ENCODE measurements around the gene ABHD11.
"Not testable (repeated sequence)": the region's sequence is repeated elsewhere in the genome, so short reads cannot be mapped to it uniquely, and the experiment has no call there.

ABHD11 gene

DNA sequence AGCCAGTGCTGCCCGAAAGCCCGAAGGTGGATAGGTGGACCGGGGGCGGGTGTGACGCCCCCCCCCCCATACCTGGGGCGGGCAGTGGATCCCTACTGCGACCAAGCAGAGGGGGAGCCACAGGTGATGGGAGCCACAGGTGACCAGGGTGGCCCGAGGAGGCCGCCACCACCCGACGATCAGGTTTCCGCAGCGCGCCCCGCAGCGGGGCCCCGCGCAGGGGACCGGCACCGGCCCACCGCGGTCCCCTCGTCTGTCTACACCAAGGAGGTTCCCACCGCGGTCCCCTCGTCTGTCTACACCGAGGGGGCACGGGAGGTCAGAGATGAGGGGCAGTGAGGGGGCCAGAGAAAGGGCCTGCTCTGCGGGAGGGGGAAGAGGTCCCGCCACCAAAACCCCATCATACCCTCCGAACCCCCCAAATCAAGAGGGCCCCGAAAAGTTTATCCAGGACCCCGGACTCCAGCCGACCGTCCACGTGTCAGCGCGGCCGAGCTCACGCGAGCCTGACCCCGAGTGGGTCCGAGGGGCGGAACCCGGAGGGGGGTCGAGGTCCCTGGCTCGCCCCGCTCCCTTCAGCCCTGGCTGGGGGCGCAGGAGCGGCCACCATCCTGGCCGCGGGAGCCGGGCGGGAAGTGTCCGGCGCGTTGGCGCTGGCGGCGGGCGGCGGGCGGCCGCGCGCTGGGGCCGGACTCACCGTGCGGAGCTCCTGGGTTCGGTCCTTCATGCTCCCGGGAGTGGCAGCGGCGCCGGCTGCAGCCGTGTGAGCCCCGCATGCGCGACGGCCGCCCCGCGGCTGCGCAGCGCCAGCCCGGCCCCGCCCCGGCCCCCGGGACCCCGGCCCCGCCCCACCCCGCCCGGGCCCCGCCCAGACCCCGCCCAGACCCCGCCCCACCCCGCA lies 19.4 kb downstream of the ABHD11 start, which contains the start of gene STX1A:
TSS of gene STX1A (minus strand) at position 765 of the 901 bp plus-strand sequence. CDS start at position 727, 38 bp downstream.
- ATAC-seq, result peak; percentile 39 to 49

DNA sequence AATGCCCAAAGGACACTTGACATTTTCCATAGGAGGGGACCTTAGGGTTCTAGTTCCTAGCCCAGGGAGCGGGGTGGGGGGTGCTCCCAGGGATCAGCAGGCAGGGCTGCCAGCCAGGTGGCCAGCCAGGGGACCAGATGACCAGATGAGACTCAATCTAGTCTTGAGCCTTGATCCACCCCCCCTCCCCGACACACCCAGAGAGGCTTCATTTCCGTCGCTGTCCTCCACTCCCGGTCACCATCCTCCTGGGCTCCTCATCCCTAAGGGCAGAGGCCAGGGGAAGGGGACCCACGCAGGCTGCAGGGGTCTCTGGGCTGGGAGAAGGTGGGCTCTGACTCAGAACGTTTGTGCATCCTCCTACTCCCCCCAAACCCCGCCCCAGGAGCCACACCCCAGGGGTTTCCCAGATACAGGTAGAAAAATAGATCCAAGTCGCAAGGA lies 20.1 kb downstream of the ABHD11 start:
- no peak for ATAC-seq

DNA sequence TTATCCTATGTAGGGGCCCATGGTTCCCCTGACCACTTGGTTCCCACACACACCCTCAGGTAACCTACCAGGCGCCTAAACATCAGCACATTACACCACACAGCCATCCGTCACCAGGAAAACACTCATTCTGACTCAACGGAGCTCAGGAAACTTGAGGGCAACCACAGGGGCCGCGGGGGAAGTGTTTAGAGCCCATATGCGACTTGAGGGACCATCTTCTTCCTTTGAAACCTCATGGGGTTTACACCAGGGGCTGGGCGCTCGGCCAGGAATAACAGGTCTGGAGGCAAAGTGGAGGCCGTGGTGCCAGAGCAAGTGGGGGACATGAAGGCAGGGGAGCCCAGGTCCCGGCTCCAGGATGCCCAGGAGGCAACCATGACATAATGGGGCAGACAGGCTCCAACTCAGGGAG lies 20.6 kb downstream of the ABHD11 start:
- peak; percentile 71 to 74 for ATAC-seq

DNA sequence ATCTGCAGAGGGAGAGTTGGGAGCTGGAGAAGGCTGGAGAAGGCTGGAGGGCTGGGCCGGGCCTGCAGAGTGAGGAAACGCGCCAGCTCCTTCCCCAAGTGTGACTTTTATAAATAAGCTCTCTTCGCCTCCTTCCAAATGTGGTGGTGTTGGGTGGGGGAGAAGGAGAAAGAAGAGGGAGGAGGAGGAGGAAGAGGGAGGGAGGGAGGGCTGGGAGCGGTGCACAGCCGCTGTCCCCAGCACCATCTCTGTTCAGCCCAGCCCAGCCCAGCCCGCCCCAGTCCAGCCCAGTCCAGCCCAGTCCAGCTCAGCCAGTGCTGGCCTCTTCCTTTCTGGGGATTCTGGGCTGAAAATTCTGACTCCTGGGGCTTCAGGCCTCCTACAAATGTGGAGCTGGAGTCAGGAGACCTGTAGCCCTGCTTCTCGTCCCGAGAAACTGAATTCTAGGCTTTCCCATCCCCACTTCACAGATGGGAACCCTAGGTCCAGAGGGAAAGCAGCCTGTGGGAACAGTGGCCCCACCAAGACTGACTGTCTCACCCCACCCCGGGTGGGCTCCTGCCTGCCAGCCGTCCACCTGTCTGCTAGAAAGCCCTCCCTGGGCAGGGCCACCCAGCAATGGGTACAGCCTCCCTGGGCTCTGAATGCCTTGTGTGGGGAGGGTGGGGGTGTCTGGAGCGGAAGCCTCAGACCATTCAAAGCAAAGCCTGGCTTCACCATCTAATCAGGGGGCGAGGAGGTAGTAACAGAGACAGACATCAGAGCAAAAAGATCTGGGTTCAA lies 21.4 kb downstream of the ABHD11 start:
- ATAC-seq, result no peak

DNA sequence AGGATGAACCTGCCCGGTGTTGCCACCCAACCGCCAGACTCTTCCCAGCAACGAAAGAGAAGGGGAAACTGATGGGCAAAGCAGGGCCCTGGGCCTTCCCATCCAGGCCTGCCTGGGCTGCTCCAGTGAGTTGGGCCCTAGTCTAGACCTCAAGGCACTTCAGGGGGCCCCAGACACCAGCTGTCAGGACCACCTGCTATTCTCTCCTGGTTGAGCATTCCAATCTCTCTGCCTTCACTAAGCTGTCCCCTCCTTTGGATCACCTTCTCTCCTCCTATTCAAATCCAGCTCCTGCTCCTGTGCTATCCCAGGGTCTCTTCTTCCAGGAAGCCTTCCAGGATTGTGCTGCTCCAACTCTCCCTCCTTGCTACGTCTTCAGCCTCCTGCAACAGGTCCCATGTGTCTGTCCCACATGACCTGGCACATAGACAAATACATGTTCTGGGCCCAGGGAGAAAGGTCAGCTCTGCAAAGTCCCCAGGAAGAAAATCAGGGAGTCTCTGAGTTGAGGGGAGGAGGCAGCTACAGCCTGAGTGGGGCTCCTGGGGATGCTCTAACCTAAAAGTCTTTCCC lies 22.2 kb downstream of the ABHD11 start:
- no peak for ATAC-seq

DNA sequence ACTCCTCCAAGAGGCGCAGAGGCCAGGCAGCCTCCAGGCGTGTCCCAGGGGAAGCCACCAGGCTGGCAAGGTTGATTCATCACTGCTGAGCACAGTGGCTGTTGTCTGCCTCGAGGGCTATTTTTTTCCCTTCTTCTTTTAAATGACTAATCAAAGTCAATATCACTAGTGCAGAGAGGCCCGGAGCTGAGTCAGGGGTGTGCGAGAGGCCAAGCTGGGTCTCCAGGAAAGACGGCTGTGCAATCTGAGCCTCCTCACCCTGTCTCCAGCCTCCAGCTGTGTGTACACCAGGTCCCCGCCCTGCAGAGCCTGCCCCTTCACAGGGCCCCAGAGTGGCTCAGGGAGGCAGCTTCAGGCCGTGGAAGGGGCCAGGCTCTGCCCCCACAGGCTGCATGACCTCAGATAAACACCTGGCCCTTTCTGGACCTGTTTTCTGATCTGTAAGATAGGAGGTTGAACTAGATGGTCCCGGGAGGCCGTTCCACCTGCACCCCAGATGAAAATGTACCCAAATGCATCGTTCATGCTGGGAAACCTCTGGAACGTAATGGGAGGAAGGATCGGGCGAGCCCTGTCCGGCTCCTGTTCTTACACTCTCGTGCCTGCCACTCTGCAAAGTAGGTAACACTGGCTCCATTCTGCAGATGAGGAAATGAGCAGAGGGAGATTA lies 22.8 kb downstream of the ABHD11 start:
- ATAC-seq, result peak; percentile 79 to 81

DNA sequence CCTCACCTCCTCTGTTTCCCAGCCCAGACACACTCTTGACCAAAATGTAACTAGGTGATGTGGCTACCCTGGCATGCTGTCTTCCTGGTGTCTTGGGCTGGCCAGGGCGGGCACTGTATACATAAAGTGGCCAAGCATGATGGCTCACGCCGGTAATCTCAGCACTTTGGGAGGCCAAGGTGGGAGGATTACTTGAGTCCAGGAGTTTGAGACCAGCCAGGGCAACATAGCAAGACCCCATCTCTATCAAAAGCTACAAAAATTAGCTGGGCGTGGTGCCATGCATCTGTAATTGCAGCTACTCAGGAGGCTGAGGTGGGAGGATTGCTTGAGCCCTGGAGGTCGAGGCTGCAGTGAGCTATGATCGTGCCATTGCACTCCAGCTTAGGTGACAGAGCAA lies 25.3 kb downstream of the ABHD11 start:
- ATAC-seq, result not testable (repeated sequence)

DNA sequence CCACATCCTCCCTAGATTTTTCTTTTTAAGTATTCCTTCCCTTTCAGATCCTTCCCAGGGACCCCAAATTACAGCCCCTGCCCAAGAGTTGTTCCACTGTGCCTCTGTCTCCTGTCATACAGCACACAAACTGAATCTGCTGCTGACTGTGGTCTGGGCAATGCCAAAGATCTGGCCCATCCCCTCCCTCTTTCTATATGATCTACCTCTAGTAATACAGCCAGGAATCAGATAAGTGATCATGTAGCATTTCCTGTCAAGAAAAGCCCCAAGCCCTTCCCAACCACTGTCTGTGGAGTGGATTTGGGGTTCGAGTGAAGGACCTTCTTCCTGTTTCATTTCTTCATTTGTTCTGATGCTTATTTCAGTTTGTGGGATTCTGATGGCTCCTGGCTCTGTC lies 25.8 kb downstream of the ABHD11 start:
- ATAC-seq, result no peak

DNA sequence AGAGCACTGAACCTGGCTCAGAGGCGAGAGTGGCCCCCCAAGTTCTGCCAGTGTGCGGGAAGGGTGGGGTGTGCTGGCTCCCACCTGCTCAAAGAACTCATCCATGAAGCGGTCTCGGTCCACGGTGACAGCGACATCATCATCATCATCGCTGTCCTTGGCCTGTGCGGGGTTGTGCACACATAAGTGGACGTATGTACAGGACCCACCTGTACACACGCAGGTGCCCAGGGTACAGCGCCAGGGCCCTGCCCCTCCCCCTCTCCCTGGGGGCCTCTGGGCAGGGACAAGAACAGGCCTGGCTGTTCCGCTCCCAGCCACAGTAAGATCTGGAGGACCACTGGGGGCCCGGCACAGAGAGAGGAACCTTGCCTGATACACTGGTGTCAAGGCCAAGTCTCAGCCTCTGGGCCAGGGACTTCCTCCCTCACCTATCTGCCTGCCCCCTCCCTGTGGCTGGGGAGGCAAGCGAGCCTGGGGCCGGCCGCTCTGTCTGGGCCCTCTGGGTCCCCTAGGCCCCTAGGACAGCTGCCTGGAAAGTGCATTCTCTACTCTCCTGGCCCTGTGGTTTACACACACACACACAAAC lies 29.5 kb downstream of the ABHD11 start:
- no peak for ATAC-seq

DNA sequence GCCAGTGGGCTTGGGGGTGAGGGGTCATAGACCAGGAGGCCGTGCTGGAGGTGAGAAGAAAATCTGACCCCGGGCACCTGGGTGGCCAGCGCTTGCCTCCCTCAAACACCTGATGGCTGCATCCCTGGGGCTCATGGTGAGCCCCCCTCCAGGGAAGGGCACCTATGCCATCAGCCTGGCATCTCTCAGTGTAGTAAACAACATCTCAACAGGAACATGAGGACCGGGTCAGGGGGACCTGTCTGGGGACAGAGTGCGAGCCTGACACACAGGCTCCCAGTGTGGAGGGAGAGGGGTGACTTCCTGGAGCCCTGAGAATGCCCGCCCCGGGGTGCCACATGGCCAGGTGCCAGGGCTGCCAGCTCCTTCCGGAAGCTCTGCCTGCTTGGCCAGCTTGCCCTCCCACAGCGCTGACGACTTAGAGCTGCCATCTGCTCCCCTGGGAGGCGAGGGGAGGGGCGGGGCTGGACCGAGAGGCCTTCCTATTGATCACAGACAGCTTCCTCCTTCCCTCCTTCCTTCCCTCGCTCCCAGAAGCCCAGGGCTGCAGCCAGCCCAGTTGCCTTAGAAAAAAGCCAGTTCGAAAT lies 31.5 kb downstream of the ABHD11 start:
- ATAC-seq, result no peak

DNA sequence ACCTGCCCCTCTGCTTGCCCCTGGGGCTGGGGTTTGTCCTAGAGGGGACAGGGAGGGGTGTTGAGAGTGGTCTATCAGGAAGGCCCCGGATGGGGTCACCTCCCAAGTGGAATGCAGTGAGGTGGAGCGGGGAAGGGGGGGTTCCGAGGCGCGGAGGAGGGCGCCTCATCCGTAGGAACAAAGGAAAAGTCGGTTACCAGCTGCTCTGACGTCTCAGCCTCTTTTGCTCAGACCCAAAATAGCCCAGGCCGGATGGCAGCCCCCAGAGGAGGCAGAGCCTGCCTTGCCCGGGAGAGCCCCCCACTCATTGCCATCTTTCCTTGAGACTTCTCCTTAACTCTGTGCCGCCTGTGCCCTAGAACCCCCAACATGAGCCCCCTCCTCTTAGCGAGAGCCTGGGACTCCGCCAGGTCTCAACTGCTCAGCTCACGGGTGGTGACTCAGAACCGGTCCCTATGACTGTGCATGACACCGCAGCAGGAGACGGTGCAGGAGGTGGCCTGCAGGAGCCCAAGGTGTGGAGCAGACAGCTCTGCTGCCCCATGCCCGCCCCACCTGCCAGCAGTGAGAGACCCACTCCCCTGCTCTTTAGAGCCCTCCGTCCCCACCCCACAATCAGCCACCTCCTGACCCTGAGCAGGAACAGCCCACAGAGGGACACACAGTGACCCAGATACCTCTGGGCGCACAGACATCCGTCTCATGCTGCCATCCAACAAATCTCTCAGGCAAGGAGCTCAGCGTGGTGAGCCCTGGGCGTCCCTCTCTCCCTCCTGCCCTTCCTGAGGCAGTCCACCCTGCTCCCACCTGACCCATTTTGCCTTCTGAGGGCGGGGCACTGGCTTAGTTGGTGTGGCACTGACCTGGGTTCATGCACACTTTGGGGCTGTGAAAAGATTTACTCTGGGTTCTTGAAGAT lies 32.2 kb downstream of the ABHD11 start:
- peak; percentile 92 for ATAC-seq

DNA sequence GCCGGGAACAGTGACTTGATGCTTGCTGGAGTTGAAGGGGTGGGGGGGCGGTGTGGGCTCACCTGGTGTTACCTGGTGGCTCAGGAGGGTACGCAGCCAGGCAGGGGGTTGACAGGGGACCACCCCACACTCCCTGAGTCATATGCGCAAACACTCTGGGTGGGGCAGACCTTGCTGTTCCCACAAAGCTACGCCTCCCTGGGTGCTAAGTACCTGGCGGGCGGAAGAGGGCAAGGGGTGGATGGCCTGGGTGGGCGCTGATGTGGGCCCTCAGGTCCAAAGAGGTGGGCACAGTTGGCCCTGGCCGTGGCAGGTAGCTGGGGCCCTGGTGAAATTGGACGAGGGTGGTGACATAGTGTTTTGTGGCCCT lies 33.1 kb downstream of the ABHD11 start:
- ATAC-seq, result no peak

DNA sequence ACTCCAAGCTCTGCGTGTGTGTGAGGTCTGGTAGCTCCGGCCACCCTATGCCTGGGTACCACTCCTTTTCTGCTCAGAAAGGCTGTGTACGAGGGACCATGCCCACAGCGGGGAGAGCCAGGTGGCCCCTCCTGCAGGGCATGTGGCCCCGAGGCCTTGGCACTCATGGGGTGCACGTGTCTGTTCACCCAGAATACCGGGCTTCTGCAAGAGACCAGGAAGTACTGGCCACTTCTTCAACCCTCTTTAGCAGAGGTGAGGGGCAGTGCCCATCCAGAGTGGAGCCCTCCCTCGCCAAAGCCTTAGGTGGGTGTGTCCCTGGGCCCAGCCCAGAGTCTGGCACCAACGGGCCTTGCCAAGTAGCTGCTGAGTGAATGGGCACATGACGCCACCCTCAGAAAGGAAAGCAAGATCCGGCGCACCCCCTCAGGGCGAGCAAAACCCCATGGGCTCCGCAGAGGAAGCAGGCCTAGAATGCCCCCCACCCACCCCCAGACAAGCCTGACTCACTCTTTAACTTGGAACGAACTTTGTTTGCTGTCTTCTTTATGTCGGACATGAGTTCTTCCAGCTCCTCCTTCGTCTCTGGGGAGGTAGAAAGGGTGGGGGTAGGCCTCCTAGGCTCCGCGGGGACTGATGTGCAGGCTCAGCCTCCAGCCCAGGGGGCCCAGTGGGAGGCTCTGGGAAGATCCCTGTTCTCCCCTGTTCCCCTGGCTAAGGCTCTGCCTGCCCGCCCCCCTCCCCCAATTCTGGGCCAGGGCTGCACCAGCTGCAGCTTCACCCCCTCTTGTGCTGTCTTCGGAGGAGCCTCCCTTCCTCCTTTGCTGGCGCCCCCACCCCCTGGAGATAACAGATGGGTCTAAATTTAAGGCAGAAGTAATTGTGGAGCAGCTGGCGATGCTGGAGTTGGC lies 33.7 kb downstream of the ABHD11 start:
- no peak for ATAC-seq

DNA sequence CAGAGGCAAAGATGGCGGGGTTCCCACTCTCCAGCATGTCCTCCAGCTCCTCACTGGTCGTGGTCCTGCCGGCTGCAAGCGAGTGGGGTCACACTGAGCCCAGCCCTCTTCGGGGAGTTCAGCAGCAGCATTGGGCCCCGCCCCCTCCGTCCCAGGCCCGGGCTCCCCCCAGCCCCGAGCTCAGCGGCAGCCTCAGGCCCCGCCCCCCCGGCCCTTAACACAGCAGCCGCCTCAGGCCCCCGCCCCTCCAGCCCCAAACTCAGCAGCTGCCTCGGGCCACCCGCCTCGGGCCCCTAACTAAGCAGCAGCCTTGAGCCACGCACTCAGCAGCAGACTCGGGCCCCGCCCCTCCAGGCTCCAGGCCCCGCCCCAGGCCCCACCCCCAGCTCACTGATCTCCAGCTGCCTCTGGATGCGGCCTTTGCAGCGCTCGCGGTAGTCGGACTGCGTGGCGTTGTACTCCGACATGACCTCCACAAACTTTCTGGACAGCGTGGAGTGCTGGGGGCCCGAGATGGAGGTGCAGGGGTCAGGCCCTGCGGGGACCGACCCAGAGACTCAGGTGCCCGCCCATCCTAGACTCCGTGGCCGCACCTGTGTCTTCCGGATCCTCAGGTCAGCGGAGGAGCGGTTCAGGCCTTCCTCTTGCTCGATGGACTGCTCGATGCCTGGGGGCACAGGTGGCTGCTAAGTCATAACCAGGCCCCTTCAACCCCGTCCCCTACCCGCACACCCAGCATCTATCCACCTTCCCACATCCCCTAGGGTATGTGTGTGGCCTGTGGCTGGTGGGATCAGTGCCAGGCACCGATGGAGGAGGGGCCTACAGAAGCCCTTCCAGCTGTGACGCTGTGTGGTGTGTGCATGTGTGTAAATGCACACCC lies 34.6 kb downstream of the ABHD11 start:
- ATAC-seq, result peak; percentile 18 to 50

DNA sequence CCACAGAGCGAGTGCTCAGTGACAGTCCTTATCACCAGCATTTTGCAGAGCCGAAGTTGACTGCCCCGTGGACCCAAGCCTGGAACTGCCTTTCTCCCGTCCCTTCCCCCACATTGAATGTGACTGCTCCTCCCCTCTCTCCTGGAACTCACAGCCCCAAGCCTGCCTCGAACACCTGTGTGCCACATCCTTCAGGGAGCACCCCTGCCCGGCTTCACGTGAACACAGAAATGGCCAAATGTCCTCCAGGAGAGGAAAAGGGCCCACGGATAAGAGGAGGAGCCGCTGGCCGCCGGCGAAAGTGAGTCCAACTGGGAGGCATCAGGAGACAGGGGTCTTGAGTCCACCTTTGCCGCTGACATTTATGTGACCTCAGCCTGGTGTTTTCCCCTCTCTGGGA lies 35.4 kb downstream of the ABHD11 start:
- no peak for ATAC-seq

DNA sequence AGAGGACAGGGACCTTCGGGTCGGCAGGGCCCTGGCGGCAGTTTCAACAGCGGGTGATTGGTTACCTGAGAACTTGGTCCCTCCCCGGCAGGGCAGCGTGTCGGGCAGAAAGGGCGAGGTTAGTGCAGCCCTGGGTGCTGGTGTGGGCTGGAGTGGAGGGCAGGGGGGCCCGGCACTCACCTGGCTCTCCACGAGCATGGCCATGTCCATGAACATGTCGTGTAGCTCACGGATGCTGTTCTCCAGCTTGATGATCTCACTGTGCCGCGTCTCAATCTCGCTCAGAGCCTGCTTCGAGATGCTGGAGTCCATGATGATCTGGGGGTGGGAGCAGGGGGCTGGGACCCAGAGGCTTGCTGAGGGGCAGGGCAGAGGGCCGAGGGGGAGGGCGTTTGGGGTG lies 35.9 kb downstream of the ABHD11 start:
- no peak for ATAC-seq

DNA sequence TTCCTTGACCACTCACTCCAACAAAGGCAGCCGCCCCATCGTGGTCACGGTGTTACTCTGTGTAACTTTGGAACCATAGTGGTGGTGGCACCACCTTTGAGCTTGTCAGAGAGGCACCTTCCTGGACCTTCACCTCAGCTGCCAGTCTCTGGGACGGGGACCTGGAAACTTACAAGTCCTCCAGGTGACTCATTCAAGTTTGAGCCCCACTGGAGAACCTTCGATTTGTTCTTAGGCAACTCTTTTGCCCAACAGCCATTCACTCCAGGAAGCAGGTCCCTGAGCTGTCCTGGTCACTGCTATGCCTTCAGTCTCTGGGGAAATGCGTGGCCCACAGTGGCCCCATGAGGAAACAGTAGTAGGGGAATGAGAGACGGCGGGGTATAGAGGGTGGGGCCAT lies 36.4 kb downstream of the ABHD11 start:
- ATAC-seq, result no peak

DNA sequence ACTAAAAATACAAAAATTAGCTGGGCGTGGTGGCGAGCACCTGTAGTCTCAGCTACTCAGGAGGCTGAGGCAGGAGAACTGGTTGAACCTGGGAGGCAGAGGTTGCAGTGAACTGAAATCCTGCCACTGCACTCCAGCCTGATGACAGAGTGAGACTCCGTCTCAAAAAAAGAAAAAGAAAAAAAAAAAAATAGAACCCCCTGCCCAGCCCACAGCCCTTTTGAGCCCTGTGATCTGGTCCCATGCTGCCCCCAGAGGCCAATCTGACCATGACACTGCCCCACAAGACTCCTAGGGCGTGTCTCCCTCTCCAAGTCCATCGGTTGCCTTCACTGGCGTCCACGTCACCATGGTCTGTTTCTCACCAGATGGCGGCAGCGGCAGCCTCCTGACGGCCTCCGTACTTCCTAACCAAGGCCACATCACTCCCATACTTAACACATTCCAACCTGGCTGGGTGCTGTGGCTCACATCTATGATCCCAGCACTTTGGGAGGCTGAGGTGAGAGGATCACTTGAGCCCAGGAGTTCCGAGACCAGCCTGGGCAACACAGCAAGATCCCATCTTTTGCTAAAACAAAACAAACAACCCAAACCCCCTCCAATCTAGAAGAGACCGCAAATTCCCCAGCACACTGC lies 37.1 kb downstream of the ABHD11 start:
- ATAC-seq, result peak in 1 of 2 donors; percentile 33

Data from activated CD4-positive, CD25-positive, alpha-beta regulatory T cell treated with anti-CD3 and anti-CD28 coated beads, Interleukin-2, amount 50 U/mL, for 24 hours (primary cell).